ENCODE data around the gene ITPKA.

DNA sequence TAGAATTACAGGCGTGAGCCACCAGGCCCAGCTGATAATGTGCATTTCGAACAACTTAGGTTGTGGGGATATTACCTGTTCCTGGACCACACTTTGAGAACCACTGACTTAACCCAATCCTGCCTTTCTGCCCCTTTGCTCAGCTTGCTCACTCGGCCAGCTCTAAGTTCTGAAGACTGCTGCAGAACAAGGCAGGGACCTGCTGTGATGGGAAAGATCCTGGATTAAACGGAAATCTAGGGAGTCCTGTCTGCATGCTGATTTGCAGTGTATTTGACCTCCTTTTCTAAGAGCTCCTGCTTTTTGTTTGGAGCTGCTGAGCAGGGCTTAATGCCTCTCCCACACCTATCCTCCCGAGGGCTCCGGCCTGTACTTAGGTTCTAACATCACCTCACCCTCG is 17.1 kb downstream of the ITPKA start:
- TF ChIP-seq, protein P1, sequence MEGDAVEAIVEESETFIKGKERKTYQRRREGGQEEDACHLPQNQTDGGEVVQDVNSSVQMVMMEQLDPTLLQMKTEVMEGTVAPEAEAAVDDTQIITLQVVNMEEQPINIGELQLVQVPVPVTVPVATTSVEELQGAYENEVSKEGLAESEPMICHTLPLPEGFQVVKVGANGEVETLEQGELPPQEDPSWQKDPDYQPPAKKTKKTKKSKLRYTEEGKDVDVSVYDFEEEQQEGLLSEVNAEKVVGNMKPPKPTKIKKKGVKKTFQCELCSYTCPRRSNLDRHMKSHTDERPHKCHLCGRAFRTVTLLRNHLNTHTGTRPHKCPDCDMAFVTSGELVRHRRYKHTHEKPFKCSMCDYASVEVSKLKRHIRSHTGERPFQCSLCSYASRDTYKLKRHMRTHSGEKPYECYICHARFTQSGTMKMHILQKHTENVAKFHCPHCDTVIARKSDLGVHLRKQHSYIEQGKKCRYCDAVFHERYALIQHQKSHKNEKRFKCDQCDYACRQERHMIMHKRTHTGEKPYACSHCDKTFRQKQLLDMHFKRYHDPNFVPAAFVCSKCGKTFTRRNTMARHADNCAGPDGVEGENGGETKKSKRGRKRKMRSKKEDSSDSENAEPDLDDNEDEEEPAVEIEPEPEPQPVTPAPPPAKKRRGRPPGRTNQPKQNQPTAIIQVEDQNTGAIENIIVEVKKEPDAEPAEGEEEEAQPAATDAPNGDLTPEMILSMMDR (IDR thresholded peaks at IDR 0.05), result no peak
- no peak for TF ChIP-seq POLR2A (IDR thresholded peaks at IDR 0.05)
